NCI-H2171 (cell line): ENCODE data around the gene CCDC179.

ENCODE experiments used
- DNase-seq: peaks from one replicate; lab custom pipeline; 2025; lab: John Stamatoyannopoulos, UW

CCDC179 gene

DNA sequence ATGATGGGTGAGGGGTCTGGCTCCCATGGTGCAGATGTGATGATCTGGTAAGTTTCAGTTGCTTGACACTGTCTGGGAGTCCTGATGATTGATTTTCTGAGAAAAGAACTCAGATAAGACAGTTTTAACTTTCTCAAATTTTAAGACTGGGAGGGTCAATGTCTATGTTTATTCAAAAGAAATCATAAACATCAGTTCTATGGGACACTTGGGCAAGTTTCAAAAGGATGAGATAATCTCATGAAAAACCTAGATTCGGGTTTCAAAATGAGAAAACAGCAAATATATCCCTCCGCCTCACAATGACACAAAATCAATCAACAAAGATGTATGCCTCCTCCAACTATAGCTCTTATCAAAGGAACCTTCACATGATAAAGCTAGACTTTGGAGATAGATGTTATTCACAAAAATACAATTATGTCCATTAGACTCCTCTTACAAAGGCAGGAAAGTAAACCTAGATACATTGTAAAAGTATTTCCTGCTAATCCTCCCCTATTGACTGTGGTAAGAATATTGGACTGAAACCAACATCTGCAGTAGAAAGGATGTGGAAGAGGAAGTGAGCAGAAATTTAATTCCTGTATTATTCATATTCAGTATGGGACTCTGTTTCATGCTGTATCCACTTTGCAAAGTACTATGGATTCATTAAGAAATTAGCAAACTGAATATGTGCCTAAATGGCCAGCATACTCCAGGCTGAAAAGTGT lies 52.3 kb downstream of the CCDC179 start:
- no peak for DNase-seq

DNA sequence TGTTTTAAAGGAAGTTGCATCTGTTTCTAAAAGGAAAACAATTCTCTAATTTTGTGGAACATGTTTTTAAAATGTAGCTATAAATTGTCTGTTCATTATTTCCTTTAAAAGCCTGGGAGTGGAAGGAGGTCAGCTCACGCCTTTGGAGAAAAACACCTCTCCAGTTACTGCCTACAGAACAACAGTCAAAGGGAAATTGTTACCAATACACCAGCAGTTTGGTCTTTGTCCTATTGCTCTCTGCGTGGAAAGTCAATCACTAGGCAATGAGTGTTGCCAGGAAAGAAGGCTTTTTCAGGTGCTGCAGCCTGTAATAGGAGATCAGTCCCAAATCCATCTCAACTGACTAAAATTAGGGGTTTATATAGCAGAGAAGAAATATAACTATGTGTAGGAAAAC lies 52.9 kb downstream of the CCDC179 start:
- no peak for DNase-seq

DNA sequence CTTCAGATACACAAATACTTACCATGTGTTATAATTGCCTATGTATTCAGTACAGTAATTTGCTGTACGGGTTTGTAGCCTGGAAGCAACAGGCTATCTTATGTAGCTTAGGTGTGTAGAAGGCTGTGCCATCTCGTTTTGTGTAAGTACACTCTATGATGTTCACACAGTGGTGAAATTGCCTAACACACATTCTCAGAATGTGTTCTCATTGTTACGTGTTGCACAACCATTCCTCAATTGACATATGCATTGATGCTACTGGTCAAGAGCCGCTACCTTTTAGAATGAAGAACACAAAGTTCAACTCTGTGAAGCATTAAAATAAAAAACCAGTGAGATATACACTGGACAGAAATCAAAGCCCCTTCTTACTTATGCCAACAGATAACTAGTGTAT lies 57.4 kb downstream of the CCDC179 start:
- no peak for DNase-seq

DNA sequence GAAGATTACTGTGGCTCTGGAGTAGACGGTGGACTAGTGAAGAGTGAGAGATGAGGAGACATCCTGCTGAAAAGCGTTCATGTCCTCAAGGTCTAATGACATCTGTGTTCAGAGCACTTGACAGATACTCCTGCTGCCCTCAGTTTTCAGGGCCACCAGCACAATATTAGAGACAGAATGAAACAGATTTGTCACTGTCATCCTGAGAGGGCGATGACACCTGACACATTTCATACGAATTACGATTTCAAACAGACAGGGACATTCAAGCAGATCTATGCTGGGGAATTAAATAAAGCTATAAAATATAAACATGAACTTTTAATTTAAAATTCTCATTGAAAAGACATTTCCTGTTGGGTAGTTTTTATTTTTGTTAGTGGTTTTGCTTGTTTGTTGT lies 59.8 kb downstream of the CCDC179 start:
- peak; percentile 20 for DNase-seq

DNA sequence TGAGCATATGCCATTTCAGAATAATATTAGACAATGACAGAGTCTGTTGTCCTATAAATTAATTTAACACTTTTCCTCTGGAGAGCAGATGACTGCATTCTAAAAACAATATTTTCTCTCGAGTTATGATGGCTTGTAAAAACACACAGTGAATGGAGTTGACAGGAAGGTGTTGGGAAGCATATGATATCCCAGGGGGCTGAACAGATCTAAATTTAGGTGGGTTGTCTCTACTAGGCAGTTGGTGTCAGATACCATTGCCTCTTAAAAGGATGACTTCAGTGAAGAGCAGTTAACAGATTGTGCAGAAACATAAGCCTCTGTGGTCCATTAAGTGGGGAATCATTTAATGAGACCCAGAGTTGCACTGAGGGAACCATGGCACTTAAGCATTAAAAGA lies 61.4 kb downstream of the CCDC179 start:
- peak; percentile 99 for DNase-seq

DNA sequence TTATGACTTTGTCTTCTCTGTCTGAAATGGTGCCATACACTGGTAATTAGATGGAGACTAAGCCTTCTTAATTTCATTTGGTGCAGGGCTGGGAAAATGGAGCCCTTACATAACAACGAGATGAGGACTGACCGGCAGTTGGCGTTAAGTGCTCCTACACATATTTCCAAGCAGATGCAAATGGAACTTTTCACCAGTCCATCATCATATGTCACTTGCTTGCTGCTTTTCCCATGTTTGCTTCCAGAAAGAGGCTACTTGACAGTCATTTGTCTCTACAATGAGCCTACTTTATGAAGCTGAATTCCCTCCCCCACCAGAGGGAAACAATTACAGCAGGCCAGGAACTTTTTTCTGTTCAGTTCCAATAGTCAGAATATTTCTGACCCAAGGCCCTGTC lies 63.2 kb downstream of the CCDC179 start:
- no peak for DNase-seq
